ENCODE results near the gene A2M. TPM values are rescaled to one million over a fixed set of nuclear protein-coding genes. Genes with fewer than 3 reads are reported as not detected.

A2M gene
- total RNA-seq, 1 donor from 2014 or later: 846 TPM

- no peak overlapping the region for H3K27ac ChIP-seq
- H3K4me3 ChIP-seq: no peak overlapping the region
- TF ChIP-seq, protein P1, sequence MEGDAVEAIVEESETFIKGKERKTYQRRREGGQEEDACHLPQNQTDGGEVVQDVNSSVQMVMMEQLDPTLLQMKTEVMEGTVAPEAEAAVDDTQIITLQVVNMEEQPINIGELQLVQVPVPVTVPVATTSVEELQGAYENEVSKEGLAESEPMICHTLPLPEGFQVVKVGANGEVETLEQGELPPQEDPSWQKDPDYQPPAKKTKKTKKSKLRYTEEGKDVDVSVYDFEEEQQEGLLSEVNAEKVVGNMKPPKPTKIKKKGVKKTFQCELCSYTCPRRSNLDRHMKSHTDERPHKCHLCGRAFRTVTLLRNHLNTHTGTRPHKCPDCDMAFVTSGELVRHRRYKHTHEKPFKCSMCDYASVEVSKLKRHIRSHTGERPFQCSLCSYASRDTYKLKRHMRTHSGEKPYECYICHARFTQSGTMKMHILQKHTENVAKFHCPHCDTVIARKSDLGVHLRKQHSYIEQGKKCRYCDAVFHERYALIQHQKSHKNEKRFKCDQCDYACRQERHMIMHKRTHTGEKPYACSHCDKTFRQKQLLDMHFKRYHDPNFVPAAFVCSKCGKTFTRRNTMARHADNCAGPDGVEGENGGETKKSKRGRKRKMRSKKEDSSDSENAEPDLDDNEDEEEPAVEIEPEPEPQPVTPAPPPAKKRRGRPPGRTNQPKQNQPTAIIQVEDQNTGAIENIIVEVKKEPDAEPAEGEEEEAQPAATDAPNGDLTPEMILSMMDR (IDR thresholded peaks at IDR 0.05): no peak
- intact Hi-C loops (cut with DNase I): no loop called here
- DNase-seq (ENCODE audit: low spot score in 2 of 2): no peak
- no peaks in the 10 kb centered on the region for H3K9me3 ChIP-seq
- no peaks in the 10 kb centered on the region for H3K4me1 ChIP-seq
- no peaks in the 10 kb centered on the region for H3K27me3 ChIP-seq
- peaks cover 94 to 98% of the 10 kb centered on the region in 2 donors for H3K36me3 ChIP-seq
These were observed 20.4 kb downstream of the A2M start for GRCh38 chr12:9095322-9095721.

DNA sequence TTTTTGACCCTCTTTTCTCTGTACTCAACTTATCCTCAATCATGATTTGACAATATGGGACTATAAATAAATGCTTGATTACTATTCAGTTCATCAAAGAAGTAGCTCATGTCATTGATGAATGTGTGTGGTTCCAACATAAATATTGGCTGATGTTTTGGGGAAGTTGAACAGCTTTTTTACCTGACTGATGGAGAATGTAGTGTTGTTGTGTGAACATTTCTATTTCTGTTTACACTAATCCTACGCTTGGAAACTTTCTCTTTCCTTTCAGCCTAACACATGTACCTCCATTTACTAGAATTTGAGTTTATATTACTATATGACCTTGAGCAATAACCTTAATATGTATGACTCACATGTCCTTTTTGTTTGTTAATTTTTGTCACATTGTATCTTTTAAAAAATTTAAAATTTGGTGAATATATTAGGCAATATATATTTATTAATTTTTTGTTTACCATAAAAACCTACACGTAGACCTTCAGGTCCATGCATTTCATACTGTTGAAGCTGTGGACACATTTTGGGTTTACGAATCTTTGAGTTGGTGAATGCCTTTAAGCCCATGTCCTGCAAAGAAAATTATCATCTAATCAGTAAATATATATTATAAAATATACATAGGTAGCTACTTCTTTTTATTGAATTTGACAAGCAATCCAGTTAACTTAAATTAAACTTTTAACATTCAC lies 21.1 kb downstream of the A2M start:
- Histone ChIP-seq H3K4me1 (no peaks in the 10 kb centered on the region), H3K27me3 (no peaks in the 10 kb centered on the region), H3K9me3 (no peaks in the 10 kb centered on the region), H3K27ac (no peak overlapping the region), H3K4me3 (no peak overlapping the region), H3K36me3 (peaks cover 95 to 98% of the 10 kb centered on the region in 2 donors)
- DNase-seq (ENCODE audit: low spot score in 2 of 2): no peak
- intact Hi-C loops (cut with DNase I): no loop called here
- TF ChIP-seq, protein P1 (IDR thresholded peaks at IDR 0.05): no peak

DNA sequence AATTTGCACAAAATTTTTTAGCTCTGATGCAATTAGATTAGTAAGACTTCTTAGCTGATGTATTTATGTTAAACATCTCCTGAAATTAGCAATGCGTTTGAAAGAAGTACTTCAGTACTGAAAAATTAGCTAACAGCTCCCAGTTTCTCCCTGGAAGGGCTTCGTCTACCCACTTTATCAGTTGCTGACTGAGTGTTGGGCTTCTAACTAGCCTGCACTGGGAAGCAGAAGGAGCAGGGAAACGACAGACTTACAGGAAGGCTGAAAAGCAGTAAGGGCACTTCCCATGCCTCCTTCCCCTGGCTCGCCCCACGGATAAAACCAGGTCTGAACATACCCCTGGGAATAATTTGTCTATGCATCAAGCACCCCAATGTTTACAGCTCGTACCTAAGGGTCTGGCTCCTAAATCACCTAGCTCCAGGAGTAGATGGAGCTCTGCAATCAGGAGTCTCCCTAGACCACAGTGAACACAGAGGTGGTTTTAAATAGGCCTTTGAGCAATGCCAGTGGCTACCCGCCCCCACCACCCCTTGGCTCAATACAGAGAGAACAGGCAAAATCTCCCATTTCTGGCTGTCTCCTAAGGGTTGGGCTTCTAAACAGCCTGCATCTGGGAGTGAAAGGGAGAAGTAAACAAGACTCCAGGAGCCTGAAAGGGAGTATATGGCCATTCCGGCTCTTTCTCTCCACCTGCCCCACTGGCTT lies 23.7 kb downstream of the A2M start:
- Histone ChIP-seq H3K36me3 (peaks cover 94 to 98% of the 10 kb centered on the region in 2 donors), H3K9me3 (no peaks in the 10 kb centered on the region), H3K27ac (no peak overlapping the region), H3K27me3 (no peaks in the 10 kb centered on the region), H3K4me3 (no peak overlapping the region), H3K4me1 (no peaks in the 10 kb centered on the region)
- DNase-seq (ENCODE audit: low spot score in 2 of 2): no peak
- intact Hi-C loops (cut with DNase I): no loop called here
- TF ChIP-seq, protein P1 (IDR thresholded peaks at IDR 0.05): no peak

- H3K27ac ChIP-seq: no peak overlapping the region
- H3K36me3 ChIP-seq: peaks cover 91 to 95% of the 10 kb centered on the region in 2 donors
- no peak for DNase-seq (ENCODE audit: low spot score in 2 of 2)
- intact Hi-C loops (cut with DNase I): no loop called here
- TF ChIP-seq, protein P1 (IDR thresholded peaks at IDR 0.05): no peak
- H3K9me3 ChIP-seq: no peaks in the 10 kb centered on the region
- H3K27me3 ChIP-seq: no peaks in the 10 kb centered on the region
- no peaks in the 10 kb centered on the region for H3K4me1 ChIP-seq
- no peak overlapping the region for H3K4me3 ChIP-seq
These were observed 25.5 kb downstream of the A2M start for GRCh38 chr12:9090220-9090619.

DNA sequence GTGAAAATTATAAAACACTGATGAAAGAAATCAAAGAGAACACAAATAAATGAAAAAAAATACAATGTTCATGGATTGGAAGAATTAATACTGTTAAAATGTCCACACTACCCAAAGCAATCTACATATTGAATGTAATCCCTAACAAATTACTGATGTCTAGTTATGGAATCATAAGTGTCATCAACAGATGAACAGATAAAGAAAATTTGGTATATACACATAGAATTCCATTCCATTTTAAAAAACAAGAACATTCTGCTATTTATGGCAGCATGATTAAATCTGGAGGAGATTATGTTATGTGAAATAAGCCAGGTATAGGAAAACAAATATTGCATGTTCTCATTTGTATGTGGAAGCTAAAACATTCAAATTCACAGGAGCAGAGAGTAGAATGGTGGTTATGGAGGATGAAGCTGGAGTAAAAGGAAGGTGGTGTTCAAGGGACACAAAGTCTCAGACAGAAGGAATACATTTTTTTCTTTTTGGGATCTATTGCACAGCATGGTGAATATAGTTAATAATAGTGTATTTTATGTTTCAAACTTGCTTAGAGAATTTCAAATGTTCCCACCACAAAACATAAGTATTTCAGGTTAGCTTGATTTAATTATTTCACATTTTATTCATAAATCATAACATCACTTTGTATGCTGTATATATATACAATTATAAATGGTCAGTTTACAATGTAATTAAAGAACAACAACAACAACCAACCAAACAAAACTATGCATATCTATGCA lies 28.5 kb downstream of the A2M start:
- H3K4me3 ChIP-seq: no peak overlapping the region
- peaks cover 0 to 16% of the 10 kb centered on the region in 2 donors for H3K9me3 ChIP-seq
- no peaks in the 10 kb centered on the region for H3K27me3 ChIP-seq
- H3K4me1 ChIP-seq: no peaks in the 10 kb centered on the region
- H3K36me3 ChIP-seq: peaks cover 85 to 95% of the 10 kb centered on the region in 2 donors
- H3K27ac ChIP-seq: no peak overlapping the region
- intact Hi-C loops (cut with DNase I): no loop called here
- no peak for DNase-seq (ENCODE audit: low spot score in 2 of 2)
- TF ChIP-seq, protein P1 (IDR thresholded peaks at IDR 0.05): no peak
